ENCODE data around the gene SLC25A41. TPM values are rescaled to one million over a fixed set of nuclear protein-coding genes. Genes with fewer than 3 reads are reported as not detected.

Gene SLC25A41
- total RNA-seq, 6 experiments from 2014 or later: not detected

DNA sequence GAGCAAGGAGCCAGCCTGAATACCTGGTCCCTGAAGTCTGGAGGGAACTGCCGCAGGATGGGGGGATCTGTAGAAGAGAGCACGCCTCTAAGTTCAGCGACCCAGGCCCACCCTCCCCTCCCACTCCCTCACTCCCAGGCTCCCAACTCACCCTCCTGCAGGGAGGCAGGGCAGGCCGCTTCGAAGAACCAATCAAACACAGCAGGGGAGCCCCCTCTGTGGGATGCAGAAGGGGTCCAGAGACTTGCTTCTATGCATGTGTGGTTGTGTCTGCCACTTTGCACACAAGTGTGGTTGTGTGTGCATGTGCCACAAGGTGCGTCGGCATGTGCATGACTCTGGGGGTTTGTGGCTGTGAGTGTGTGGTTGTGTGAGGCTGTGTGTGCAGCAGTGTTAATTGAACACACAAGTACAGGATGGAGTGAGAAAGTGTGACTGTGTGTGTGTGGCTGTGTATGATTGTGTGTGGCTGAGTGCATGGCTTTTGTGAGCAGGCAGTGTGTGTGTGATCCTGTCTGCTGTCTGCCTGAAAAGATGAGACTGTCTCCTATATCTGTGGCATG is 46.4 kb upstream of the SLC25A41 start:
- Mint-ChIP-seq H3K36me3 (ENCODE audit: low read depth) (no peaks in the 10 kb centered on the region), H3K4me1 (ENCODE audit: low read depth) (no peaks in the 10 kb centered on the region), H3K27me3 (ENCODE audit: insufficient read depth) (peaks cover 21% of the 10 kb centered on the region), H3K9me3 (no peaks in the 10 kb centered on the region), H3K4me3 (no peak overlapping the region), H3K27ac (no peak overlapping the region)
- TF ChIP-seq, protein P1, sequence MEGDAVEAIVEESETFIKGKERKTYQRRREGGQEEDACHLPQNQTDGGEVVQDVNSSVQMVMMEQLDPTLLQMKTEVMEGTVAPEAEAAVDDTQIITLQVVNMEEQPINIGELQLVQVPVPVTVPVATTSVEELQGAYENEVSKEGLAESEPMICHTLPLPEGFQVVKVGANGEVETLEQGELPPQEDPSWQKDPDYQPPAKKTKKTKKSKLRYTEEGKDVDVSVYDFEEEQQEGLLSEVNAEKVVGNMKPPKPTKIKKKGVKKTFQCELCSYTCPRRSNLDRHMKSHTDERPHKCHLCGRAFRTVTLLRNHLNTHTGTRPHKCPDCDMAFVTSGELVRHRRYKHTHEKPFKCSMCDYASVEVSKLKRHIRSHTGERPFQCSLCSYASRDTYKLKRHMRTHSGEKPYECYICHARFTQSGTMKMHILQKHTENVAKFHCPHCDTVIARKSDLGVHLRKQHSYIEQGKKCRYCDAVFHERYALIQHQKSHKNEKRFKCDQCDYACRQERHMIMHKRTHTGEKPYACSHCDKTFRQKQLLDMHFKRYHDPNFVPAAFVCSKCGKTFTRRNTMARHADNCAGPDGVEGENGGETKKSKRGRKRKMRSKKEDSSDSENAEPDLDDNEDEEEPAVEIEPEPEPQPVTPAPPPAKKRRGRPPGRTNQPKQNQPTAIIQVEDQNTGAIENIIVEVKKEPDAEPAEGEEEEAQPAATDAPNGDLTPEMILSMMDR (IDR thresholded peaks at IDR 0.05): no peak
- no peak for DNase-seq

DNA sequence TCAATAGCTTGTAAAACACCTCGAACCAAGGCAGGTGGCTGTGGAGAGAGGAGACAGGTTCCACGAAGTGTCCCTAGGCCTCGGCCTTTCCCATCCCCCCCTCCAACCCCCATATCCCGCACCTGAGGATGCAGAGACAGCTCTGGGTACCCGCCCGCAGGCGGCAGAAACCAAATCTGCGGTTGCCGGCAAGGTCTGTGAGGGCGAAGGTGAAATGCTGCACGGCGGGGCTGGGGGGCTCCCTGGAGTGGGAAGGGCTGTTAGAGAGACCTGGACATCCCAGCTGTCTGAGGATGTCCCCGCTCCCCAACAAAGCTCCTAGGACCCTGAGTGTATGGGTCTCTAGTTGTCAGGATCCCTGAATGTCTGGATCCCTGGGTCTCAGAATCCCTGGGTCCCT is 45.3 kb upstream of the SLC25A41 start:
- TF ChIP-seq, protein P1 (IDR thresholded peaks at IDR 0.05): no peak
- Mint-ChIP-seq H3K27ac (no peak overlapping the region), H3K36me3 (ENCODE audit: low read depth) (no peaks in the 10 kb centered on the region), H3K27me3 (ENCODE audit: insufficient read depth) (peaks cover 18% of the 10 kb centered on the region), H3K9me3 (no peaks in the 10 kb centered on the region), H3K4me1 (ENCODE audit: low read depth) (no peaks in the 10 kb centered on the region), H3K4me3 (no peak overlapping the region)
- DNase-seq: no peak

DNA sequence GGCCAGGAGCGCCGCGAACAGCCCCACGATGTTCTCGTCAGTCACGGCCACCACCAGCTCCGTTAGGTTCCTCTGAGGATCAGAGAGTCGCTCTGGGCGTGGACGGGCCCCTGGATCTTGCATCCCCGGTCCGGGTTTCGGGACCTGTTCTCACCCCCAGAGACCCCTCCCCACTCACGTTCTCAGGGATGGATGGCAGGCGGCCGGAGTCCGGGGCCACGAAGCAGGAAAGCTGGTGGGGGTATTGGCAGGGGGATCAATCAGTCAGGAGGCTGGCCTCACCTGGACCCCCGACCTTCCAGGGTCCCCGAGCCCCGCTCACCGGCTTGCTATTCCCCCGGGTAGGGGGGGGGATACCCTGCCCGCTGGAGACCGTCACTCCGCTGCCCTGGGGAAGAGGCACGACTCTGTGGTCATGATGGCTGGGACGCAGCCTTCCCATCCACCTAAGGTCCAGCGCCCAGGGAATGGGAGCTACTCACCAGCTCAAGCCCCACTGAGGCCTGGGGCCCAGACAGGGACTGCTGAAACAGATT is 43.4 kb upstream of the SLC25A41 start:
- no peaks in the 10 kb centered on the region for H3K36me3 Mint-ChIP-seq (ENCODE audit: low read depth)
- H3K27me3 Mint-ChIP-seq (ENCODE audit: insufficient read depth): peaks cover 8% of the 10 kb centered on the region; the same call in 1 of the 2 replicates
- no peaks in the 10 kb centered on the region for H3K9me3 Mint-ChIP-seq
- H3K4me1 Mint-ChIP-seq (ENCODE audit: low read depth): no peaks in the 10 kb centered on the region
- TF ChIP-seq, protein P1 (IDR thresholded peaks at IDR 0.05): no peak
- no peak for DNase-seq
- no peak overlapping the region for H3K4me3 Mint-ChIP-seq
- H3K27ac Mint-ChIP-seq: no peak overlapping the region

DNA sequence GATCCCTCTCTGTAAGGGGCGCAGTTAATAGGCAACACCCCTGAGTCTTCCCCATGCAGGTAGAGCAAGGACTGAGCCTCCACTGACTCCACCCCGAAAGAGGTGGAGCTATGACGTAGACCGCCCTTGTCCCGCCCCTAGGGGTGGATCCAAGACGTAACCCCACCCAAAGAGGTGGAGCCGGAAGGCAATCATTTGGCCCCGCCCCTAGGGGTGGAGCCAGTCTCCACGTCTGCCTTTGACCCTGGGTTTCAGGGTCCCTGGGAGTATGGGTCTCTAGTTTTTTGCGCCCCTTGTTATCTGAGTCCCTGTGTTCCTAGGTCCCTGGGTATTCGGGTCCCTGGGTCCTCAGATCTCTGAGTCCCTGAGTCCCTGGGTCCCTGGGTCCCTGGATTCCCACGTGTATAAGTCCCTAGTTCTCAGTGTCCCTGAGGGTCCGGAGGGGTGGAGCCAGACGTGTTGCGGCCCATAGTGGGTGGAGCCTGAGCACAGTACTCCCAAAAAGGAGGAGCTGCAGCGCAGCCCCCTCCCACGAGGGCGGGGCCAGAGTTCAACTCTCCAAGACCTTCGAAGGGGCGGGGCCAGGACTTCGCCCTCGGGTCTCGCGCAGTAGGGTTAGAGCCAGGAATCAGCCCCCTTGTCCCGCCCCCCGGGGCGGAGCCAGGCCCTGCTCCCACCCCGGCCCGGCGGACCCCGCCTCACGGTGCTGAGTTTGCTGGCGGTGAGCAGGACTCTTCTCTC is 42.8 kb upstream of the SLC25A41 start:
- no peaks in the 10 kb centered on the region for H3K36me3 Mint-ChIP-seq (ENCODE audit: low read depth)
- peaks cover 9% of the 10 kb centered on the region; the same call in 1 of the 2 replicates for H3K27me3 Mint-ChIP-seq (ENCODE audit: insufficient read depth)
- no peaks in the 10 kb centered on the region for H3K4me1 Mint-ChIP-seq (ENCODE audit: low read depth)
- DNase-seq: peak; percentile 4
- no peak overlapping the region for H3K4me3 Mint-ChIP-seq
- TF ChIP-seq, protein P1 (IDR thresholded peaks at IDR 0.05): no peak
- H3K9me3 Mint-ChIP-seq: no peaks in the 10 kb centered on the region
- H3K27ac Mint-ChIP-seq: no peak overlapping the region

DNA sequence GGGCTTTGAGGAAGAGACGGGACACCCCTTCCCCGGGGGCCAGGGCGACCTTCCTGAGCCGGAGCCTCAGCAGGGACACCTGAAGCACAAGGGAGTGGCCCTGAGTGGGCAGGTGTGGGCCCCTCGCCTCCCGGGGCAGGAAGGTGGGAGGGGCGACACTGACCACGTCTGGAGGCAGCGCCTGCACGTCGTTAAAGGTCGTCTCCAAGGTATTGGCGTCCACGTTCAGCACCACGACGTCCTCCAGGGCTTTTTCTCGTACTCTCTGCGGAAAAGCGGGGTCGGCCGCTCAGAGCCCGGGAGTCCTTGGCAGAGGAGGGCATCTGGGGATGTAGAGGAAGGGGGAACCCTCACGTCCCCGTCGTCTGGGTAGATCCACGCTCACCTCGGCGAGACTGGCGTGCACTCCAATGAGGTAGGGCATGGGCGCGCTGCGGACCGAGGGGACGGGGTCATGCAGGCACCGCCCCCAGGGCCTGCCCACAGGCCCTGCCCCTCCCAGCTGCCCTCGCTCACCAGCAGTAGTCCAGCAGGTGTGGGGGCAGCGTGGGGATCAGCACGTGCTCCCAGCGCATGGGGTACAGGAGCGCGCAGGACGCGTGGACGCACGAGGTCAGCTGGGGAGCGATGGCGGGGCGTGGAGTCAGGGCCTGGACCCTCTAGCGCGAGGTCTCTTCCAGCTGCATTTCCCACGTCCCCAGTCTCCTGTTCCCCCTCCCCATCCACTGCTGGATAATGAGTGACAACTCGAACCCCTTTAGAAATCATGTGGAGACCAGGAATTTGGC is 42.0 kb upstream of the SLC25A41 start:
- no peaks in the 10 kb centered on the region for H3K36me3 Mint-ChIP-seq (ENCODE audit: low read depth)
- H3K4me1 Mint-ChIP-seq (ENCODE audit: low read depth): no peaks in the 10 kb centered on the region
- no peak overlapping the region for H3K4me3 Mint-ChIP-seq
- no peaks in the 10 kb centered on the region for H3K9me3 Mint-ChIP-seq
- no peak for DNase-seq
- TF ChIP-seq, protein P1 (IDR thresholded peaks at IDR 0.05): no peak
- H3K27me3 Mint-ChIP-seq (ENCODE audit: insufficient read depth): peaks cover 10% of the 10 kb centered on the region
- H3K27ac Mint-ChIP-seq: no peak overlapping the region
